Brain microvascular endothelial cell (primary cell): ENCODE data around the gene RNMT.
"Not testable (repeated sequence)": the region's sequence is repeated elsewhere in the genome, so short reads cannot be mapped to it uniquely, and the experiment has no call there.

Experiments
- DNase-seq: peaks from one replicate; pipeline ENCODE4 v3.0.0-alpha.2; 2020
- H3K27ac ChIP-seq: fragments of 250-450 bp; sonication (Bioruptor Pico); 2 replicates; pipeline ENCODE4 v1.5.1; 2020; ENCODE audit warnings: mild to moderate bottlenecking, moderate library complexity
- H3K27me3 ChIP-seq: fragments of 250-450 bp; sonication (Bioruptor Pico); replicated peaks from 2 replicates; pipeline ENCODE4 v1.5.1; 2020; ENCODE audit warnings: mild to moderate bottlenecking
- H3K36me3 ChIP-seq: fragments of 250-450 bp; sonication (Bioruptor Pico); replicated peaks from 2 replicates; pipeline ENCODE4 v1.5.1; 2020; ENCODE audit warnings: mild to moderate bottlenecking
- H3K4me3 ChIP-seq: 2 replicates; pipeline ENCODE4 v1.5.1; 2011; ENCODE audit warnings: low read depth, mild to moderate bottlenecking, control low read depth, low read length, moderate library complexity
- in situ Hi-C: cut with HindIII; loops from 2 replicates; pipeline ENCODE4 v1.10.0; 2017; ENCODE audit warnings: low sequenced_read_pairs, low pct_ligation_motif_present
- TF ChIP-seq, protein P1 (sequence below): IDR thresholded peaks from 2 replicates; pipeline ENCODE4 v1.5.1; 2011; ENCODE audit warnings: low read depth, mild to moderate bottlenecking, moderate library complexity, low read length, control low read depth, inconsistent platforms; ENCODE audit errors: missing control alignments

Gene RNMT

DNA sequence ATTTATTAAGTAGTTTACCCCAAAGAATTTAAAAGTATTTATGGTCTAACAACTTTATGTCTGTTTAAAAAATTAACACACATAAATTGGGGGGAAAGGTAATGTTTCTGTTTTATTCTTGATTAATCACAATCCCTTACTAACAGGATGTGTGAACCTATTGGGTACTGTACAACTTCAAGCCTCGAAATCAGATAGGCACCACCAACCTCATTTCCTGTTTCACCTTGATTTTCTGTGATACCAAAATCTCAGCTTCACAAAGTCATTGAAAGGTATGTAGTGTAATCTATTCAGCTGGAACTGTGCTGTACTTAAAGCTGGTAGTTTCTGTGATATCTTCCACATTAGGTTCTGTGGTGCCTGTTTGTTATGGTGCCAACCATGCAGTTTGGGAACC is 4.0 kb downstream of the RNMT start:
- Histone ChIP-seq H3K27me3 (no peaks in the 10 kb centered on the region), H3K27ac (no peak overlapping the region), H3K4me3 (no peak overlapping the region), H3K36me3 (peaks cover 4% of the 10 kb centered on the region)
- DNase-seq = no peak
- in situ Hi-C loops = no loop called here
- TF ChIP-seq, protein P1, sequence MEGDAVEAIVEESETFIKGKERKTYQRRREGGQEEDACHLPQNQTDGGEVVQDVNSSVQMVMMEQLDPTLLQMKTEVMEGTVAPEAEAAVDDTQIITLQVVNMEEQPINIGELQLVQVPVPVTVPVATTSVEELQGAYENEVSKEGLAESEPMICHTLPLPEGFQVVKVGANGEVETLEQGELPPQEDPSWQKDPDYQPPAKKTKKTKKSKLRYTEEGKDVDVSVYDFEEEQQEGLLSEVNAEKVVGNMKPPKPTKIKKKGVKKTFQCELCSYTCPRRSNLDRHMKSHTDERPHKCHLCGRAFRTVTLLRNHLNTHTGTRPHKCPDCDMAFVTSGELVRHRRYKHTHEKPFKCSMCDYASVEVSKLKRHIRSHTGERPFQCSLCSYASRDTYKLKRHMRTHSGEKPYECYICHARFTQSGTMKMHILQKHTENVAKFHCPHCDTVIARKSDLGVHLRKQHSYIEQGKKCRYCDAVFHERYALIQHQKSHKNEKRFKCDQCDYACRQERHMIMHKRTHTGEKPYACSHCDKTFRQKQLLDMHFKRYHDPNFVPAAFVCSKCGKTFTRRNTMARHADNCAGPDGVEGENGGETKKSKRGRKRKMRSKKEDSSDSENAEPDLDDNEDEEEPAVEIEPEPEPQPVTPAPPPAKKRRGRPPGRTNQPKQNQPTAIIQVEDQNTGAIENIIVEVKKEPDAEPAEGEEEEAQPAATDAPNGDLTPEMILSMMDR = no peak

- TF ChIP-seq, protein P1 = no peak
- no peak for DNase-seq
- no peaks in the 10 kb centered on the region for H3K27me3 ChIP-seq
- in situ Hi-C loops = no loop called here
- H3K27ac ChIP-seq = no peak overlapping the region
- peaks cover 25% of the 10 kb centered on the region for H3K36me3 ChIP-seq
- H3K4me3 ChIP-seq = no peak overlapping the region
Measured at GRCh38 chr18:13735681-13736080, 9.2 kb downstream of the RNMT start.

DNA sequence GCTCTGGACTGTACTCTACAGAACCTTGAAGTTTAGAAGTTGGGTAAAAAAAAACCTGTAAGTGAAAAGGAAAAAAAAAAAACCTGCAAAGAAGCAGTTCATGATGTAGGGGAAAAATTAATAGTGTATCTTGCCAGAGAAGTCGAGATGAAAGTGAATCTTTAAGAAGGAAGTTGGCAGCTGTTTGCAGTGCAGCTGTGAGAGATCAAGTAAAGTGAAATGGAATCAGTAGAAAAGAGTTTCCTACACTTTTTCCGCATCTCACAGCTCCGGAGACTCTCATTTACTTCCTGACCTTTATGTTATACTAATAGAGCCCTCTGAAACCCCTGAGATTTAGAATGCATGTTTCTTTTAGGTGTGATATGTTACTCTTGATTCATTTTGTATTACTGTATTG is 19.2 kb downstream of the RNMT start:
- H3K27me3 ChIP-seq = no peaks in the 10 kb centered on the region
- in situ Hi-C loops = no loop called here
- no peak overlapping the region for H3K27ac ChIP-seq
- DNase-seq = no peak
- peaks cover 29% of the 10 kb centered on the region for H3K36me3 ChIP-seq
- no peak overlapping the region for H3K4me3 ChIP-seq
- TF ChIP-seq, protein P1 = no peak

DNA sequence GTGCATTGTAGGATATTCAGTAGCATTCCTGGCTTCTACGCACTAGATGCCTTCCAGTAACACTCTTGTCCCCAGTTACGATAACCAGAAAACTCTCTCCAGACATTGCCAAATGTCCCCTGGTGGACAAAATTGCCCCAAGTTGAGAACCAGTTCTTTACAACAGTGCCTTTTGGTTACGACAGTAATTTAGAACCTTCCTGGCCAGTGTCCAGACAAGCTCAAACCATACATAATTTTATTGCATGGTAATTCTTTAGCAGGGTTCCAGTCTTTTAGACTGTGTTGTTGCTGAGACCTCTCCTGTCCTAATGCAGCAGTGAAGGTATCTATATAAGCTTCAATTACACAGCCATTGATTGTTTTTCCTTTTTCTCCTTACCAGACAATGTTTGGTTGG is 20.2 kb downstream of the RNMT start:
- no peak for DNase-seq
- TF ChIP-seq, protein P1 = no peak
- in situ Hi-C loops = no loop called here

GRCh38 chr18:13751599-13751998 is 25.1 kb downstream of the RNMT start:
- H3K27me3 ChIP-seq, in situ Hi-C loops, H3K27ac ChIP-seq, DNase-seq, H3K4me3 ChIP-seq: not testable (repeated sequence)
- peaks cover 46% of the 10 kb centered on the region for H3K36me3 ChIP-seq

More for the DNA sequence above, 20.2 kb downstream of the RNMT start:
- Histone ChIP-seq H3K4me3 (no peak overlapping the region), H3K27me3 (no peaks in the 10 kb centered on the region), H3K27ac (no peak overlapping the region), H3K36me3 (peaks cover 30% of the 10 kb centered on the region)

DNA sequence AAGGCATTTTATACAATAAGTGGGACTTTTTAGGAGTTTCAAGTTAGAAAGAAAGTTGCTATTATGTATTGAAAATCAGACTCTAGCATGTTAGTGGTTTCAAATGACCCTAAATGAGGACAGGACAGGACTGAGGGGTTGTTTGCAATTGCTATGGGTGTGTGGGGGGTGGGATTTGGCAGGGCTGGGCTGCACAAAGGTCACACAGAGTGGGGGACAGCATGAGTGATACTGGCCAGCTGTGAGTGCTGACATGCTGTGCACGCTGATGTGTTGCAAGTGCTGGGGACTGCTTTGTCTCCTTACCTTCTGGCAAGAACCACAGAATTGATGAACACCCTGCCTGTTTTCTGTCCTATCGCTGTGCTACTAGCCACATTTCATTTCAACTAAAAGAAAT is 29.8 kb downstream of the RNMT start:
- in situ Hi-C loops = no loop called here

More for the DNA sequence above, 29.8 kb downstream of the RNMT start:
- Histone ChIP-seq H3K4me3 (no peak overlapping the region), H3K36me3 (peaks cover 34% of the 10 kb centered on the region), H3K27me3 (no peaks in the 10 kb centered on the region), H3K27ac (no peak overlapping the region)
- TF ChIP-seq, protein P1 = no peak
- DNase-seq = no peak
